IPS-18a (cell line): ENCODE data around the gene RAB5B.
"Not testable (repeated sequence)": the region's sequence is repeated elsewhere in the genome, so short reads cannot be mapped to it uniquely, and the experiment has no call there.

ENCODE experiments used
- H3K27ac ChIP-seq: one replicate; pipeline ENCODE4 v1.5.1; 2013; ENCODE audit warnings: low read length
- H3K27me3 ChIP-seq: one replicate; pipeline ENCODE4 v1.6.1; 2013; ENCODE audit warnings: mild to moderate bottlenecking, low read length; ENCODE audit not compliant: control insufficient read depth, insufficient read depth
- H3K36me3 ChIP-seq: one replicate; pipeline ENCODE4 v1.6.1; 2013; ENCODE audit warnings: low read depth, low read length; ENCODE audit not compliant: control insufficient read depth
- H3K4me1 ChIP-seq: one replicate; pipeline ENCODE4 v1.6.1; 2013; ENCODE audit warnings: low read depth, low read length; ENCODE audit not compliant: control insufficient read depth
- H3K4me3 ChIP-seq: one replicate; pipeline ENCODE4 v1.5.1; 2013; ENCODE audit warnings: low read length
- H3K9ac ChIP-seq: one replicate; pipeline ENCODE4 v1.6.1; 2013; ENCODE audit warnings: mild to moderate bottlenecking, low read length, moderate library complexity
- H3K9me3 ChIP-seq: one replicate; pipeline ENCODE4 v1.6.1; 2013; ENCODE audit warnings: low read depth, low read length; ENCODE audit not compliant: control insufficient read depth

RAB5B gene

DNA sequence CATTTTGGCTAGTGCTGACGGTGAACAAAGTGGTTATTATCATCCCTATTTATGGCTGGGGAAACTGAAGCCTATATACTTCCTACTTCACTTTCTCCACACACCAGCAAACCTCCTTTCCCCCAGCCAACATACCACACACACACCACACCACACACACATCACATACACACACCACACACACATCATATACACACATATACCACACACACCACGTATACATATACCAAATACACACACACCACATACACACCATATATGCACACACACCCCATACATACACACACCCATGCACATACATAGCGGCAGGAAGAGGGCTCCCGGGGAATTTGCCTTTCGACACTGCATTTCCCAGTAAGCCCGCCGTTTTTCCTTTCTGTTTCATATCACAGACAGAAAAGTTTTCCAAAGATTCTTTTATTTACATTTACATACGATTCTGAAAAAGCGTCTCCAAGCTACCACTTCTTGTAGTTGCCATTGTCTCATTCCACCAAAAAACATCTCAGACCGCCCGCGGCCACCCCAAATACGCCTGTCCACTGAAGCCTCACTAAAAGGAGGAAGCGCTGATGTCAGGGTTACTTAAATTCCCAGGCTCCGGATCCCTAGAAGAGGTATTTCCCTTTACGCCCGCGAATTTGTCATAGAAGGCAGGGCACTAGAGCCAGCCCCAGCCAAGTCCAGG lies 823 bp upstream of the RAB5B start:
- H3K27me3 ChIP-seq = no peaks in the 10 kb centered on the region
- H3K36me3 ChIP-seq = peaks cover 27% of the 10 kb centered on the region
- no peak overlapping the region for H3K27ac ChIP-seq
- H3K4me1 ChIP-seq = peaks cover 5% of the 10 kb centered on the region
- peak overlapping the region; percentile 59 for H3K4me3 ChIP-seq
- H3K9me3 ChIP-seq = no peaks in the 10 kb centered on the region
- peak overlapping the region; percentile 21 for H3K9ac ChIP-seq

DNA sequence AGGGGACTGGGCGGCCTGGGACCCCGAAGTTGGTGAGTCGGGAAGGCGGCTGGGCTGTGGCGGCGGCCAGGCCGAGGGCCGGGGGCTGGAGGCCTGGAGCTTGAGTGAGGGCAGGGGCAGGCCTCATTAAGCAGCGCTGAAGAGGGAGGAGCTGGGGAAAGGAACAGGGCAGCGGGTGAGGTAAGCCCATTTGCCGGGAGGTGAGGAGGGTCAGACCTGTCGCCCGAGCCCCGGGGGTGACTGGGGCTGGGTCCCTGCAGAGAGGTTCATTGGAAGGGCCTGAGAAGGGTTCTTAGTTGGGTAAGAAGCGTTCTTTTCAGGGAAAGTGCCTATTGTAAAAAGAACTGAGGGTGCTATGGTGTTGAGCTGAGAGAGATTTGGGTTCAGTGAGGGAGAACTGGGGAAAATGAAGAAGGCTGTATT lies 441 bp downstream of the RAB5B start:
- no peaks in the 10 kb centered on the region for H3K27me3 ChIP-seq
- H3K4me1 ChIP-seq = peaks cover 5% of the 10 kb centered on the region
- H3K27ac ChIP-seq = peak overlapping the region; percentile 10
- H3K36me3 ChIP-seq = peaks cover 19% of the 10 kb centered on the region
- peak overlapping the region; percentile 80 for H3K9ac ChIP-seq
- peak overlapping the region; percentile 91 for H3K4me3 ChIP-seq
- H3K9me3 ChIP-seq = no peaks in the 10 kb centered on the region

GRCh38 chr12:55978393-55978792 lies 4.5 kb downstream of the RAB5B start:
- H3K27me3 ChIP-seq = no peaks in the 10 kb centered on the region
- H3K4me1 ChIP-seq = no peaks in the 10 kb centered on the region
- peaks cover 12% of the 10 kb centered on the region for H3K36me3 ChIP-seq
- H3K9me3 ChIP-seq = no peaks in the 10 kb centered on the region
- H3K4me3 ChIP-seq = no peak overlapping the region
- no peak overlapping the region for H3K9ac ChIP-seq
- no peak overlapping the region for H3K27ac ChIP-seq

- Histone ChIP-seq H3K9me3 (no peaks in the 10 kb centered on the region), H3K9ac (no peak overlapping the region), H3K4me1 (no peaks in the 10 kb centered on the region), H3K4me3 (no peak overlapping the region), H3K36me3 (peaks cover 12% of the 10 kb centered on the region), H3K27me3 (no peaks in the 10 kb centered on the region), H3K27ac (no peak overlapping the region)
Measured at GRCh38 chr12:55979069-55979468, 5.2 kb downstream of the RAB5B start.

GRCh38 chr12:55981882-55982281 lies 8.0 kb downstream of the RAB5B start:
- H3K36me3 ChIP-seq = peaks cover 16% of the 10 kb centered on the region
- not testable (repeated sequence) for H3K4me3 ChIP-seq, H3K27me3 ChIP-seq, H3K9me3 ChIP-seq, H3K4me1 ChIP-seq, H3K9ac ChIP-seq, H3K27ac ChIP-seq

DNA sequence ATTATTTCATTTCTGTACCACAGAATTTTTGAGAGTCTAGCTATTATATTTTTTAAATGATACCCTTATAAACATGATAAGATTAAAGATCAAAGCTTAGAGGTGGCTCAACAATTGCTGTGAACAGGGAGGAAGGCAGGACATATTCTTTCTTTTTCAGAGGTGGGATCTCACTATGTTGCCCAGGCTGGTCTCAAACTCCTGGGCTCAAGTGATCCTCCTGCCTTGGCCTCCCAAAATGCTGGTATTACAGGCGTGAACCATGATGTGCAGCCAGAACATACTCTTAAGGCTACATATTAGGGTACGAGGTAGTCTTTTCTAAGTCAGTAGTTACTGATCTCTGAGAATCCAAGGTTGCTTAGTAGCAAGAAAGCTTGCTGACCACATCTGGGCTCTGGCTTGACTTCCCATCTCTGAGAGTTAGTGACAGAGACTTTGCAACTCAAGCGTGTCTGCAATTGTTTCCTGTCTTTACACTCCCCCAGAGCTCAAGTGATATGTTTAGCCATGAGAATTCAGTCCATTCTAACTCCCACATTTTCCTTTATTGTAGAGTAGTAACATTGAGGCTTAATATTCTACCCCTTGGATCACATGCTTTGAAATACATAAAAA lies 8.6 kb downstream of the RAB5B start:
- Histone ChIP-seq H3K27ac (no peak overlapping the region), H3K27me3 (no peaks in the 10 kb centered on the region), H3K4me1 (no peaks in the 10 kb centered on the region), H3K36me3 (peaks cover 16% of the 10 kb centered on the region), H3K9me3 (no peaks in the 10 kb centered on the region), H3K9ac (no peak overlapping the region), H3K4me3 (no peak overlapping the region)

DNA sequence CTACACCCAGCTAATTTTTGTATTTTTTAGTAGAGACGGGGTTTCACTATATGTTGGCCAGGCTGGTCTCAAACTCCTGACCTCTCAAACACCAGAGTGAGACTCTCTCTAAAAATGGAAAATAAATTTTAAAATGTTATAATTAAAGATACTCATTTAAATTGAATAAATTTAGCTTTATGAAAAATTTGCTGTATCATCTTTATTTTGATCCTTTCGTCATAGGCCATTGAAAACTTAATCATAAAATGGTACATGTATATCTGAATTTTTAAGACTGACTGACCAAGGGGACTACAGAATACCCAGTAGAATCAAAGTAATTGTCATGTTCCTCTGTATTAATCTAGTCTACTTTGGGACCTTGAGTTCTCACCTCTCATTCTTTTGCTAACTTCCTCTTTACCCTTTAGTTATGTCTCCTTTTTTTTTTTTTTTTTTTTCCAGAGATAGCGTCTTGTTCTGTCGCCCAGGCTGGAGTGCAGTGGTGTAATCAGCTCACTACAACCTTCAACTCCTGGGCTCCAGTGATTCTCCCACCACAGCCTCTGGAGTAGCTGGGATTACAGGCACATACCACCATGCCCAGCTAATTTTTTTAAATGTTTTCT lies 9.5 kb downstream of the RAB5B start:
- Histone ChIP-seq H3K4me3 (no peak overlapping the region), H3K9me3 (no peaks in the 10 kb centered on the region), H3K27me3 (no peaks in the 10 kb centered on the region), H3K36me3 (peaks cover 16% of the 10 kb centered on the region), H3K27ac (no peak overlapping the region), H3K9ac (no peak overlapping the region), H3K4me1 (no peaks in the 10 kb centered on the region)

DNA sequence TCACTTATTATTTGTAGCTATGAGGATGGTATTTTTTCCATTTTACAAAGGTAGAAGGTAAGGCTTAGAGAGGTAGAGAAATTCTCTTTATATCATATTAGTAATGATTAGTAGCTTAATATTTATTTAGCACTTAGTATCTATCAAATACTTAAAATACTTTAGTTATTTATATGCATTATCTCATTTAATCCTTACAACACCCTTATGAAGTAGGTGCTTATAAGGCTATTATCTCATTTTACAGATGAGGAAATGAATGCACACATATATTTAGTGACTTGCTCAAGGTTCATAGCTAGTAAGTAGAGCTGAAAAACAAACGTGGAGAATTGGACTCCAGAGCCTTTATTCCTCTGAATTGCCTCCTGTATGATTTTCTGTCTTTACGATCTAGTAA lies 11.0 kb downstream of the RAB5B start:
- peaks cover 14% of the 10 kb centered on the region for H3K36me3 ChIP-seq
- no peak overlapping the region for H3K27ac ChIP-seq
- no peak overlapping the region for H3K4me3 ChIP-seq
- no peaks in the 10 kb centered on the region for H3K27me3 ChIP-seq
- no peak overlapping the region for H3K9ac ChIP-seq
- no peaks in the 10 kb centered on the region for H3K4me1 ChIP-seq
- no peaks in the 10 kb centered on the region for H3K9me3 ChIP-seq

- Histone ChIP-seq H3K4me1 (no peaks in the 10 kb centered on the region), H3K4me3 (no peak overlapping the region), H3K27me3 (no peaks in the 10 kb centered on the region), H3K9me3 (no peaks in the 10 kb centered on the region), H3K9ac (no peak overlapping the region), H3K36me3 (peaks cover 17% of the 10 kb centered on the region), H3K27ac (no peak overlapping the region)
Measured at GRCh38 chr12:55985341-55985740, 11.5 kb downstream of the RAB5B start.

- peaks cover 19% of the 10 kb centered on the region for H3K36me3 ChIP-seq
- H3K27me3 ChIP-seq, H3K4me1 ChIP-seq, H3K9me3 ChIP-seq, H3K4me3 ChIP-seq, H3K9ac ChIP-seq, H3K27ac ChIP-seq: not testable (repeated sequence)
Measured at GRCh38 chr12:55985976-55986375, 12.1 kb downstream of the RAB5B start.

DNA sequence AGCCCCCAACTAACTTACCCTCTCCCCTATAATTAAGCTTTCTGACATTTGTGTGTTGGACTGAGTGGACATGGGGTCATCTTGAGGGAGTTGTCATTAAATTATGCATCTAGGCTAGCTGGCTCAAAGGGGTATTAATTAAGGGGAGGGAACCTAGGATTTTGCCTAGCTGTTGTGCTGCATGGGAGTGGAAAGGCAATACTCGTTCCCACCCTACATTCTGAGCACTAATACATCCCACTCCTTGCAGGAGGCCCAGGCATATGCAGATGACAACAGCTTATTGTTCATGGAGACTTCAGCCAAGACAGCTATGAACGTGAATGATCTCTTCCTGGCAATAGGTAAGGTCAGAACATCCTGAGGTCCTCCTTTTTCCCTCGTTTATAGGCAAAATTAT lies 17.2 kb downstream of the RAB5B start:
- Histone ChIP-seq H3K9ac (no peak overlapping the region), H3K27me3 (no peaks in the 10 kb centered on the region), H3K36me3 (peaks cover 44% of the 10 kb centered on the region), H3K27ac (no peak overlapping the region), H3K9me3 (no peaks in the 10 kb centered on the region), H3K4me1 (no peaks in the 10 kb centered on the region), H3K4me3 (no peak overlapping the region)
